SK-N-SH treated with all-trans-retinoic acid at 6 μM for 48 hours (cell line): ENCODE results near the gene MRPS14.

Experiments
- ATAC-seq: fragments of 200-7000 bp; cut with Tn5 transposase; 3 replicates; pipeline ENCODE4 v1.9.1; 2020; ENCODE audit warnings: mild to moderate bottlenecking, moderate library complexity
- ARNTL ChIP-seq: fragments of 450-650 bp; formaldehyde crosslinking; IDR thresholded peaks from 2 replicates; pipeline ENCODE4 v1.5.0; 2020; ENCODE audit warnings: low read depth, mild to moderate bottlenecking, moderate library complexity, borderline replicate concordance
- BACH2 ChIP-seq: fragments of 250-450 bp; sonication (Bioruptor Pico); IDR thresholded peaks from 2 replicates; pipeline ENCODE4 v1.9.0; 2021; ENCODE audit warnings: mild to moderate bottlenecking, borderline replicate concordance
- CSDC2 ChIP-seq: fragments of 250-450 bp; sonication (Bioruptor Pico); IDR thresholded peaks from 2 replicates; pipeline ENCODE4 v1.5.0; 2020; ENCODE audit warnings: mild to moderate bottlenecking, moderate library complexity
- ESRRG ChIP-seq: fragments of 250-450 bp; sonication (Bioruptor Pico); IDR thresholded peaks from 2 replicates; pipeline ENCODE4 v1.6.1; 2021; ENCODE audit warnings: mild to moderate bottlenecking
- GLIS3 ChIP-seq: fragments of 250-450 bp; sonication (Bioruptor Pico); IDR thresholded peaks from 2 replicates; pipeline ENCODE4 v1.5.0; 2020; ENCODE audit warnings: mild to moderate bottlenecking, moderate library complexity
- ISL1 ChIP-seq: fragments of 250-450 bp; sonication (Bioruptor Pico); IDR thresholded peaks from 2 replicates; pipeline ENCODE4 v2.1.2; 2022; ENCODE audit warnings: mild to moderate bottlenecking, moderate library complexity
- OSR1 ChIP-seq: fragments of 250-450 bp; sonication (Bioruptor Pico); IDR thresholded peaks from 2 replicates; pipeline ENCODE4 v1.8.0; 2022; ENCODE audit warnings: moderate library complexity, mild to moderate bottlenecking, inconsistent platforms
- PPARA ChIP-seq: fragments of 250-450 bp; sonication (Bioruptor Pico); IDR thresholded peaks from 2 replicates; pipeline ENCODE4 v1.5.0; 2020; ENCODE audit warnings: mild to moderate bottlenecking, borderline replicate concordance
- RARB ChIP-seq: fragments of 250-450 bp; sonication (Bioruptor Pico); IDR thresholded peaks from 2 replicates; pipeline ENCODE4 v1.8.0; 2021; ENCODE audit warnings: mild to moderate bottlenecking, moderate library complexity
- SNAI2 ChIP-seq: fragments of 250-450 bp; sonication (Bioruptor Pico); IDR thresholded peaks from 2 replicates; pipeline ENCODE4 v1.5.0; 2020; ENCODE audit warnings: mild to moderate bottlenecking, moderate library complexity
- TCF4 ChIP-seq: fragments of 250-450 bp; sonication (Bioruptor Pico); IDR thresholded peaks from 2 replicates; pipeline ENCODE4 v1.8.0; 2021; ENCODE audit warnings: mild to moderate bottlenecking, moderate library complexity, borderline replicate concordance
- TOX ChIP-seq: fragments of 250-450 bp; sonication (Bioruptor Pico); IDR thresholded peaks from 2 replicates; pipeline ENCODE4 v1.8.0; 2021; ENCODE audit warnings: mild to moderate bottlenecking, moderate library complexity, borderline replicate concordance
- ZC3H10 ChIP-seq: fragments of 250-450 bp; sonication (Bioruptor Pico); IDR thresholded peaks from 2 replicates; pipeline ENCODE4 v1.5.1; 2021; ENCODE audit warnings: mild to moderate bottlenecking, moderate library complexity
- ZFP3 ChIP-seq: fragments of 250-450 bp; sonication (Bioruptor Pico); IDR thresholded peaks from 2 replicates; pipeline ENCODE4 v1.5.0; 2020; ENCODE audit warnings: mild to moderate bottlenecking, moderate library complexity
- ZFP30 ChIP-seq: fragments of 450-650 bp; formaldehyde crosslinking; IDR thresholded peaks from 2 replicates; pipeline ENCODE4 v1.5.0; 2022; ENCODE audit warnings: mild to moderate bottlenecking, moderate library complexity
- ZNF565 ChIP-seq: fragments of 450-650 bp; formaldehyde crosslinking; conservative IDR thresholded peaks from 2 replicates; pipeline ENCODE4 v1.5.0; 2020; ENCODE audit warnings: low read depth, mild to moderate bottlenecking, moderate library complexity
- ZNF70 ChIP-seq: fragments of 450-650 bp; formaldehyde crosslinking; IDR thresholded peaks from 2 replicates; pipeline ENCODE4 v1.5.0; 2020; ENCODE audit warnings: mild to moderate bottlenecking, moderate library complexity
- ZNF8 ChIP-seq: fragments of 450-650 bp; formaldehyde crosslinking; IDR thresholded peaks from 2 replicates; pipeline ENCODE4 v1.5.0; 2020; ENCODE audit warnings: mild to moderate bottlenecking, moderate library complexity
- TF ChIP-seq, protein P1 (sequence below): fragments of 250-450 bp; sonication (Bioruptor Pico); IDR thresholded peaks from 2 replicates; pipeline ENCODE4 v1.8.0; 2020; ENCODE audit warnings: mild to moderate bottlenecking, moderate library complexity, borderline replicate concordance
- TF ChIP-seq, protein P2 (sequence below): fragments of 250-450 bp; sonication (Bioruptor Pico); IDR thresholded peaks from 2 replicates; pipeline ENCODE4 v1.8.0; 2021; ENCODE audit warnings: low read depth, mild to moderate bottlenecking, moderate library complexity, borderline replicate concordance

The MRPS14 gene

DNA sequence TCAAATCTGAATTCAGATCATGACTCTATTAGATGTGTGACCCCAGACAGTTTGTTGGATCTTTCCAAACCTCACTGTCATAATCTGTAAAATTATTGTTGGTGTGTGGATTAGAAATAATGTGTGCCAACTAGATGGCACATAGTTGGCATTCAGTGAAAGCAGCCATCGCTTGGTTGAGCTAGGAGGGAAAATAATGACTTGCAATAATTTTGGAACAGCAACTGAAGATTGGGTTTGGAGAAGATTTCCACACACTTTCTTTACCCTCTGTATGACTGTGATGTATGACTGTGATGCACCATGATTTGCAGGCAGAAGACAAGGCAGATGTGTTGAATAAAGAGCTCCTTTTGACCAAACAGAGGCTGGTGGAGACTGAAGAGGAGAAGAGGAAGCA is 47.5 kb downstream of the MRPS14 start:
- no peak for ATAC-seq
- TF ChIP-seq TOX (CRISPR knock-in tag): no peak
- TF ChIP-seq, all 23 proteins: peak for 0

DNA sequence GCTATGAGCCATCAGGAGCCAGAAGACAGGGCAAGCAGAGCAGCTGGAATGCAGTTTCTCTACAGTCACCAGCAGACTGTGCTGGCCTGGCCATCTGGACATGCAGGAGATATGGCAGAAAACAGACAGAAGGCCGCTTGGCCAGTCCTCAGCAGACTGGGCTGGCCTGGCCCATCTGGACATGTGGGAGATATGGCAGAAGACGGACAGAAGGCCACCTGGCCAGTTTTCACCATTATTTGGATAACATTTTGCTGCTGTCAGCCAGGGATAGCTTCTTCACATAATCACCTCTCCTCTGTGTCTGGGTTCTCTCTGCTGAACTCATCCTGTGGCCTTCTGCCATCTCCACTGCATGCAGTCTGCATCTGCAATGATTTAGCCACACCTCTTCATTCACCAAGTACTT is 48.5 kb downstream of the MRPS14 start:
- peak; percentile 37; the same call in 1 of the 3 replicates for ATAC-seq
- peak; percentile 95 for TF ChIP-seq TCF4 (CRISPR knock-in tag)
- TF ChIP-seq, protein P1, sequence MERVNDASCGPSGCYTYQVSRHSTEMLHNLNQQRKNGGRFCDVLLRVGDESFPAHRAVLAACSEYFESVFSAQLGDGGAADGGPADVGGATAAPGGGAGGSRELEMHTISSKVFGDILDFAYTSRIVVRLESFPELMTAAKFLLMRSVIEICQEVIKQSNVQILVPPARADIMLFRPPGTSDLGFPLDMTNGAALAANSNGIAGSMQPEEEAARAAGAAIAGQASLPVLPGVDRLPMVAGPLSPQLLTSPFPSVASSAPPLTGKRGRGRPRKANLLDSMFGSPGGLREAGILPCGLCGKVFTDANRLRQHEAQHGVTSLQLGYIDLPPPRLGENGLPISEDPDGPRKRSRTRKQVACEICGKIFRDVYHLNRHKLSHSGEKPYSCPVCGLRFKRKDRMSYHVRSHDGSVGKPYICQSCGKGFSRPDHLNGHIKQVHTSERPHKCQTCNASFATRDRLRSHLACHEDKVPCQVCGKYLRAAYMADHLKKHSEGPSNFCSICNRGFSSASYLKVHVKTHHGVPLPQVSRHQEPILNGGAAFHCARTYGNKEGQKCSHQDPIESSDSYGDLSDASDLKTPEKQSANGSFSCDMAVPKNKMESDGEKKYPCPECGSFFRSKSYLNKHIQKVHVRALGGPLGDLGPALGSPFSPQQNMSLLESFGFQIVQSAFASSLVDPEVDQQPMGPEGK (CRISPR knock-in tag): no peak

DNA sequence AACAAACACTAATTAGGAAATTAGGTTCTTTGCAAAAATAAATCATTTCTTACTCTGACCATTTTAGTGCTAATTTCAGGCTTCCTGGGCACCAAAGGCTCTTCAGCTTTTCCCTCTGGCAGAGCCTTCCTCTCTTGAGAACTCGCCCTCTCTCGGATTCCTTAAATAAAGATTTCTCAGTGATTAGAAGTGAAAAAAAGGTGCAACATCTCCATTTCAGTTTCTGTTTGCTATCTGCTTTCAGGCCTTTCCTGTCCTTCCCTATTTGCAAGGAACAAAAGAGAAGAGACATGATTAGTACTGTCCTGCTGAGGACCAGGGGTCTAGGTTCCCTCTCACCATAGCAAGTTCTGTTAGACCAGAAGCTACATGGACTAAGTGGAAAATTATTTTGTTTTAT is 51.3 kb downstream of the MRPS14 start:
- TF ChIP-seq ISL1 (CRISPR knock-in tag): no peak
- no peak for TF ChIP-seq OSR1 (CRISPR knock-in tag)
- no peak for TF ChIP-seq CSDC2 (CRISPR knock-in tag)
- TF ChIP-seq BACH2 (CRISPR knock-in tag): no peak
- TF ChIP-seq ZFP3 (CRISPR knock-in tag): no peak
- no peak for TF ChIP-seq PPARA
- no peak for TF ChIP-seq RARB (CRISPR knock-in tag)
- TF ChIP-seq ESRRG (CRISPR knock-in tag): no peak
- TF ChIP-seq, protein P1 (CRISPR knock-in tag): no peak
- no peak for TF ChIP-seq ZNF8 (CRISPR knock-in tag)
- no peak for TF ChIP-seq ARNTL (CRISPR knock-in tag)
- TF ChIP-seq TOX (CRISPR knock-in tag): no peak
- no peak for TF ChIP-seq TCF4 (CRISPR knock-in tag)
- no peak for TF ChIP-seq GLIS3 (CRISPR knock-in tag)
- no peak for TF ChIP-seq ZNF70 (CRISPR knock-in tag)
- no peak for TF ChIP-seq ZNF565
- TF ChIP-seq, all 23 proteins: peak for 0
- ATAC-seq: no peak

DNA sequence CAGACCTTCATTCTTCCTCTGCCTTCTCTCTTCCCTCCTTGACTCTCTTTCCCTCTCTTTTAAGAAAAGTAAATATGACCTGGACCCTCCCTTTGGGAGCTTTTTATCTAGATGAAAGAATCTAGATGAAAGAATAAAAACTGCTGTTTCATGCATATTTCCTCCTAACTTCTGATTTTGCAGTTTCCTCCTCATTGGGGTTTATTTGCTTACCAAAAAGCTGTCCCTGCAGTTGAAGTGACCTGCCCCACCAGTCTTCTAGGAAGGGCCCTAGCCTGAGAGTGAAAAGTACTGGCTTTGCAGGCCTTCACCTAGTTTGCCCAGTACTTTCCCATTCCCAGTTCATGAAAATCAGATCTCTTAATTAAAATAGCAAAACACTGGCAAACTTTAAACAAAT is 51.8 kb downstream of the MRPS14 start:
- ATAC-seq: no peak
- TF ChIP-seq ISL1 (CRISPR knock-in tag) (no peak), ZNF70 (CRISPR knock-in tag) (no peak), ZC3H10 (CRISPR knock-in tag) (no peak), ARNTL (CRISPR knock-in tag) (no peak), GLIS3 (CRISPR knock-in tag) (no peak), TOX (CRISPR knock-in tag) (no peak), ZFP3 (CRISPR knock-in tag) (no peak), ZNF8 (CRISPR knock-in tag) (no peak), ZNF565 (no peak), SNAI2 (CRISPR knock-in tag) (no peak), ZFP30 (CRISPR knock-in tag) (no peak), TCF4 (CRISPR knock-in tag) (no peak), OSR1 (CRISPR knock-in tag) (no peak), CSDC2 (CRISPR knock-in tag) (no peak), BACH2 (CRISPR knock-in tag) (no peak), RARB (CRISPR knock-in tag) (no peak), PPARA (no peak)
- TF ChIP-seq, protein P2, sequence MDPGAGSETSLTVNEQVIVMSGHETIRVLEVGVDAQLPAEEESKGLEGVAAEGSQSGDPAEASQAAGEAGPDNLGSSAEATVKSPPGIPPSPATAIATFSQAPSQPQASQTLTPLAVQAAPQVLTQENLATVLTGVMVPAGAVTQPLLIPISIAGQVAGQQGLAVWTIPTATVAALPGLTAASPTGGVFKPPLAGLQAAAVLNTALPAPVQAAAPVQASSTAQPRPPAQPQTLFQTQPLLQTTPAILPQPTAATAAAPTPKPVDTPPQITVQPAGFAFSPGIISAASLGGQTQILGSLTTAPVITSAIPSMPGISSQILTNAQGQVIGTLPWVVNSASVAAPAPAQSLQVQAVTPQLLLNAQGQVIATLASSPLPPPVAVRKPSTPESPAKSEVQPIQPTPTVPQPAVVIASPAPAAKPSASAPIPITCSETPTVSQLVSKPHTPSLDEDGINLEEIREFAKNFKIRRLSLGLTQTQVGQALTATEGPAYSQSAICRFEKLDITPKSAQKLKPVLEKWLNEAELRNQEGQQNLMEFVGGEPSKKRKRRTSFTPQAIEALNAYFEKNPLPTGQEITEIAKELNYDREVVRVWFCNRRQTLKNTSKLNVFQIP (CRISPR knock-in tag): no peak
- TF ChIP-seq, protein P1 (CRISPR knock-in tag): no peak
